ENCODE results near the gene TNRC18. TPM values are rescaled to one million over a fixed set of nuclear protein-coding genes. Genes with fewer than 3 reads are reported as not detected.

The TNRC18 gene
- total and polyA plus RNA-seq, 2 donors (not counting 1 experiment from before 2014, with no cell fraction given) = 17.8 to 75.0 TPM

- H3K9me3 ChIP-seq (ENCODE audit: control extremely low read depth in 1 of 3, control insufficient read depth in 2 of 3, insufficient read depth in 1 of 3, low read length in 2 of 3) = peaks cover 0 to 39% (median 4%) of the 10 kb centered on the region in 3 donors
- no peak for TF ChIP-seq EZH2 (IDR thresholded peaks at IDR 0.05; ENCODE audit: borderline replicate concordance, insufficient read depth, low read depth, low read length, poor library complexity, severe bottlenecking)
- TF ChIP-seq, protein P1, sequence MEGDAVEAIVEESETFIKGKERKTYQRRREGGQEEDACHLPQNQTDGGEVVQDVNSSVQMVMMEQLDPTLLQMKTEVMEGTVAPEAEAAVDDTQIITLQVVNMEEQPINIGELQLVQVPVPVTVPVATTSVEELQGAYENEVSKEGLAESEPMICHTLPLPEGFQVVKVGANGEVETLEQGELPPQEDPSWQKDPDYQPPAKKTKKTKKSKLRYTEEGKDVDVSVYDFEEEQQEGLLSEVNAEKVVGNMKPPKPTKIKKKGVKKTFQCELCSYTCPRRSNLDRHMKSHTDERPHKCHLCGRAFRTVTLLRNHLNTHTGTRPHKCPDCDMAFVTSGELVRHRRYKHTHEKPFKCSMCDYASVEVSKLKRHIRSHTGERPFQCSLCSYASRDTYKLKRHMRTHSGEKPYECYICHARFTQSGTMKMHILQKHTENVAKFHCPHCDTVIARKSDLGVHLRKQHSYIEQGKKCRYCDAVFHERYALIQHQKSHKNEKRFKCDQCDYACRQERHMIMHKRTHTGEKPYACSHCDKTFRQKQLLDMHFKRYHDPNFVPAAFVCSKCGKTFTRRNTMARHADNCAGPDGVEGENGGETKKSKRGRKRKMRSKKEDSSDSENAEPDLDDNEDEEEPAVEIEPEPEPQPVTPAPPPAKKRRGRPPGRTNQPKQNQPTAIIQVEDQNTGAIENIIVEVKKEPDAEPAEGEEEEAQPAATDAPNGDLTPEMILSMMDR (IDR thresholded peaks at IDR 0.05) = no peak
- no peak overlapping the region for H3K27ac Mint-ChIP-seq
- peaks cover 38% of the 10 kb centered on the region for H3K27me3 Mint-ChIP-seq
- ChIA-PET CTCF (interaction anchor here (2.0 kb wide), 1 partner anchor 15 kb away, joined by 9 read pairs; no protein-coding TSS in a partner anchor), POLR2A (interaction anchor here (0.6 kb wide), 1 partner anchor 227 kb away, joined by 7 read pairs; no protein-coding TSS in a partner anchor)
- H3K9me3 Mint-ChIP-seq (ENCODE audit: insufficient read depth) = peaks cover 2% of the 10 kb centered on the region
- no peak overlapping the region for H3K4me3 Mint-ChIP-seq
- DNase-seq = peak; percentile 34
- no peak overlapping the region for H3K9ac ChIP-seq (ENCODE audit: low read length)
- peaks cover 6% of the 10 kb centered on the region for H3K4me1 Mint-ChIP-seq
- intact Hi-C loops (cut with micrococcal nuclease) = no loop called here
- H3K4me1 ChIP-seq (ENCODE audit: control insufficient read depth in 2 of 2, insufficient read depth in 2 of 2, low read length in 2 of 2) = peaks cover 0 to 10% of the 10 kb centered on the region in 2 donors
- no peak overlapping the region for H3K4me2 ChIP-seq (replicated peaks; ENCODE audit: low read depth, low read length, poor library complexity, severe bottlenecking)
- H4K20me1 ChIP-seq (ENCODE audit: control insufficient read depth, insufficient read depth, low read length, poor library complexity, severe bottlenecking) = no peaks in the 10 kb centered on the region
- H3K4me3 ChIP-seq (ENCODE audit: control extremely low read depth in 1 of 5, extremely low read depth in 1 of 5, insufficient read depth in 1 of 5, low read depth in 2 of 5, low read length in 4 of 5) = no peak overlapping the region
- no peaks in the 10 kb centered on the region for H3K79me2 ChIP-seq (ENCODE audit: control insufficient read depth, insufficient read depth, low read length)
- ATAC-seq (ENCODE audit: low read depth) = peak; percentile 53
- H2AFZ ChIP-seq (ENCODE audit: insufficient read depth, low read depth, low read length, poor library complexity, severe bottlenecking) = no peak overlapping the region
- no peak overlapping the region for H3K27ac ChIP-seq (ENCODE audit: low read length in 2 of 2)
- H3K27me3 ChIP-seq (replicated peaks in 1 of 4; ENCODE audit: control extremely low read depth in 1 of 4, control insufficient read depth in 3 of 4, insufficient read depth in 4 of 4, low read length in 3 of 4) = peaks cover 0 to 49% (median 11%) of the 10 kb centered on the region in 4 experiments
- 77% methylated on average over 9 of the region's 12 CpGs for WGBS (ENCODE audit: insufficient coverage)
- H3K36me3 ChIP-seq (replicated peaks in 1 of 2; ENCODE audit: control extremely low read depth in 1 of 2, control insufficient read depth in 1 of 2, extremely low read depth in 1 of 2, insufficient read depth in 2 of 2, low read length in 1 of 2) = no peaks in the 10 kb centered on the region
These were observed 11.8 kb upstream of the TNRC18 start for GRCh38 chr7:5435291-5436002.

GRCh38 chr7:5433181-5433580, 9.5 kb upstream of the TNRC18 start:
- Histone ChIP-seq H3K4me1 (ENCODE audit: control insufficient read depth in 2 of 2, insufficient read depth in 2 of 2, low read length in 2 of 2) (peaks cover 22 to 28% of the 10 kb centered on the region in 2 donors), H3K9me3 (ENCODE audit: control extremely low read depth in 1 of 3, control insufficient read depth in 2 of 3, insufficient read depth in 1 of 3, low read length in 2 of 3) (peaks cover 0 to 62% (median 4%) of the 10 kb centered on the region in 3 donors), H3K9ac (ENCODE audit: low read length) (no peak overlapping the region), H3K79me2 (ENCODE audit: control insufficient read depth, insufficient read depth, low read length) (no peaks in the 10 kb centered on the region), H3K4me3 (ENCODE audit: control extremely low read depth in 1 of 5, extremely low read depth in 1 of 5, insufficient read depth in 1 of 5, low read depth in 2 of 5, low read length in 4 of 5) (no peak overlapping the region), H3K36me3 (replicated peaks in 1 of 2; ENCODE audit: control extremely low read depth in 1 of 2, control insufficient read depth in 1 of 2, extremely low read depth in 1 of 2, insufficient read depth in 2 of 2, low read length in 1 of 2) (no peaks in the 10 kb centered on the region), H2AFZ (ENCODE audit: insufficient read depth, low read depth, low read length, poor library complexity, severe bottlenecking) (no peak overlapping the region), H3K27ac (ENCODE audit: low read length in 2 of 2) (no peak overlapping the region), H4K20me1 (ENCODE audit: control insufficient read depth, insufficient read depth, low read length, poor library complexity, severe bottlenecking) (peaks cover 6% of the 10 kb centered on the region), H3K27me3 (replicated peaks in 1 of 4; ENCODE audit: control extremely low read depth in 1 of 4, control insufficient read depth in 3 of 4, insufficient read depth in 4 of 4, low read length in 3 of 4) (peaks cover 0 to 64% (median 28%) of the 10 kb centered on the region in 4 experiments), H3K4me2 (replicated peaks; ENCODE audit: low read depth, low read length, poor library complexity, severe bottlenecking) (no peak overlapping the region)
- no peak for ATAC-seq (ENCODE audit: low read depth)
- POLR2A ChIA-PET = no interaction called here
- Mint-ChIP-seq H3K4me3 (no peak overlapping the region), H3K27ac (no peak overlapping the region), H3K27me3 (peaks cover 49% of the 10 kb centered on the region), H3K4me1 (peaks cover 16% of the 10 kb centered on the region), H3K9me3 (ENCODE audit: insufficient read depth) (peaks cover 2% of the 10 kb centered on the region)
- DNase-seq = no peak
- 89% methylated on average over 2 of the region's 3 CpGs for WGBS (ENCODE audit: insufficient coverage)
- intact Hi-C loops (cut with micrococcal nuclease) = no loop called here
- TF ChIP-seq, protein P1 (IDR thresholded peaks at IDR 0.05) = no peak
- no peak for TF ChIP-seq EZH2 (IDR thresholded peaks at IDR 0.05; ENCODE audit: borderline replicate concordance, insufficient read depth, low read depth, low read length, poor library complexity, severe bottlenecking)
- CTCF ChIA-PET = no interaction called here

Data from B cell (primary cell).